Astrocyte (in vitro differentiated cells and primary cell): ENCODE results near the gene HTR3D.
"Not testable (repeated sequence)": the region's sequence is repeated elsewhere in the genome, so short reads cannot be mapped to it uniquely, and the experiment has no call there.

Experiments used
- CTCF ChIP-seq: IDR thresholded peaks from 2 replicates; pipeline ENCODE4 v1.5.1; 2011; ENCODE audit warnings: low read depth, mild to moderate bottlenecking, inconsistent platforms, low read length, moderate library complexity; ENCODE audit not compliant: insufficient read depth
- EZH2 ChIP-seq: IDR thresholded peaks from 2 replicates; pipeline ENCODE4 v1.6.1; 2012; ENCODE audit warnings: mild to moderate bottlenecking, low read length, inconsistent platforms; ENCODE audit not compliant: insufficient read depth

DNA sequence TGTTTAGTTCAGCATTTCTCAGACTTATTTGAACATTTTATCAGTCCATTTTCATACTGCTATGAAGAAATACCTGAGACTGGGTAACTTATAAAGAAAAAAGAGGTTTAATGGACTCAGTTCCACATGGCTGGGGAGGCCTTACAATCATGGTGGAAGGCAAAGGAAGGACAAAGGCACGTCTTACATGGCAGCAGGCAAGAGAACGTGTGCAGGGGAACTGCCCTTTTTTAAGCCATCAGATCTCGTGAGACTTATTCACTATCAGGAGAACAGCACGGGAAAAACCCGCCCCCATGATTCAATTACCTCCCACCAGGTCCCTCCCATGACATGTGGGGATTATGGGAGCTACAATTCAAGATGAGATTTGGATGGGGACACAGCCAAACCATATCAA is 6.3 kb upstream of the HTR3D start:
- not testable (repeated sequence) for TF ChIP-seq CTCF, EZH2
